OCI-LY1 (cell line): ENCODE results near the gene NEGR1.

Source experiments
- H2AFZ ChIP-seq: fragments of 200-600 bp; sonication (generic), shearing (Covaris generic); 2 replicates; pipeline ENCODE4 v1.6.0; 2014; ENCODE audit warnings: antibody characterized with exemption, mild to moderate bottlenecking, low read length
- H3F3A ChIP-seq: fragments of 200-600 bp; sonication (generic), shearing (Covaris generic); 2 replicates; pipeline ENCODE4 v1.6.0; 2014; ENCODE audit warnings: mild to moderate bottlenecking, antibody characterized with exemption, low read length, moderate library complexity; ENCODE audit not compliant: insufficient read depth
- H3K27ac ChIP-seq: fragments of 200-600 bp; sonication (generic); 2 replicates; pipeline ENCODE4 v1.5.1; 2014; ENCODE audit warnings: low read length, mixed run types, mild to moderate bottlenecking, low read depth; ENCODE audit not compliant: poor library complexity, severe bottlenecking
- H3K27me3 ChIP-seq: fragments of 200-600 bp; sonication (generic); 2 replicates; pipeline ENCODE4 v1.6.0; 2014; ENCODE audit warnings: antibody characterized with exemption, mild to moderate bottlenecking, low read length, moderate library complexity; ENCODE audit not compliant: insufficient read depth
- H3K36me3 ChIP-seq: fragments of 200-600 bp; sonication (generic); 2 replicates; pipeline ENCODE4 v1.6.1; 2014; ENCODE audit warnings: mild to moderate bottlenecking, antibody characterized with exemption, low read length, moderate library complexity, mixed read lengths; ENCODE audit not compliant: insufficient read depth
- H3K4me1 ChIP-seq: fragments of 200-600 bp; sonication (generic); 2 replicates; pipeline ENCODE4 v1.5.1; 2014; ENCODE audit warnings: mild to moderate bottlenecking, low read length, moderate library complexity; ENCODE audit not compliant: insufficient read depth, severe bottlenecking
- H3K4me2 ChIP-seq: fragments of 200-600 bp; sonication (generic), shearing (Covaris generic); 2 replicates; pipeline ENCODE4 v1.6.1; 2014; ENCODE audit warnings: low read length
- H3K4me3 ChIP-seq: fragments of 200-600 bp; sonication (generic); 2 replicates; pipeline ENCODE4 v1.5.1; 2014; ENCODE audit warnings: low read length, low read depth, mild to moderate bottlenecking, mixed read lengths; ENCODE audit not compliant: poor library complexity, severe bottlenecking
- H3K79me2 ChIP-seq: fragments of 200-600 bp; shearing (Covaris generic); 2 replicates; pipeline ENCODE4 v1.6.1; 2016; ENCODE audit warnings: mixed run types, low read length, mixed read lengths; ENCODE audit not compliant: insufficient read depth
- H3K9ac ChIP-seq: fragments of 200-600 bp; sonication (generic), shearing (Covaris generic); 2 replicates; pipeline ENCODE4 v1.6.1; 2014; ENCODE audit warnings: mild to moderate bottlenecking, low read length, mixed read lengths
- H3K9me2 ChIP-seq: fragments of 200-600 bp; sonication (generic), shearing (Covaris generic); 2 replicates; pipeline ENCODE4 v1.6.1; 2014; ENCODE audit warnings: low read depth, mild to moderate bottlenecking, low read length, mixed read lengths
- H3K9me3 ChIP-seq: fragments of 200-600 bp; shearing (Covaris generic); 2 replicates; pipeline ENCODE4 v1.6.1; 2014; ENCODE audit warnings: low read length, mixed read lengths
- H4K20me1 ChIP-seq: fragments of 200-600 bp; sonication (generic), shearing (Covaris generic); 2 replicates; pipeline ENCODE4 v1.6.0; 2016; ENCODE audit warnings: mild to moderate bottlenecking, low read length; ENCODE audit not compliant: insufficient read depth
- EZH2 ChIP-seq: fragments of 200-600 bp; sonication (generic), shearing (Covaris generic); IDR thresholded peaks from 2 replicates; pipeline ENCODE4 v1.8.0; 2017; ENCODE audit warnings: borderline replicate concordance, mixed run types, mild to moderate bottlenecking, antibody characterized with exemption, low read length, moderate library complexity, mixed read lengths
- TF ChIP-seq, protein P1 (sequence below): fragments of 200-600 bp; sonication (generic), shearing (Covaris generic); IDR thresholded peaks from 2 replicates; pipeline ENCODE4 v1.5.1; 2017; ENCODE audit warnings: mild to moderate bottlenecking, antibody characterized with exemption, low read length, moderate library complexity, mixed read lengths

Gene NEGR1

GRCh38 chr1:71488555-71489252 lies 793.6 kb downstream of the NEGR1 start:
- H4K20me1 ChIP-seq = no peaks in the 10 kb centered on the region
- H3K79me2 ChIP-seq = no peaks in the 10 kb centered on the region
- no peaks in the 10 kb centered on the region for H3K27me3 ChIP-seq
- TF ChIP-seq, protein P1, sequence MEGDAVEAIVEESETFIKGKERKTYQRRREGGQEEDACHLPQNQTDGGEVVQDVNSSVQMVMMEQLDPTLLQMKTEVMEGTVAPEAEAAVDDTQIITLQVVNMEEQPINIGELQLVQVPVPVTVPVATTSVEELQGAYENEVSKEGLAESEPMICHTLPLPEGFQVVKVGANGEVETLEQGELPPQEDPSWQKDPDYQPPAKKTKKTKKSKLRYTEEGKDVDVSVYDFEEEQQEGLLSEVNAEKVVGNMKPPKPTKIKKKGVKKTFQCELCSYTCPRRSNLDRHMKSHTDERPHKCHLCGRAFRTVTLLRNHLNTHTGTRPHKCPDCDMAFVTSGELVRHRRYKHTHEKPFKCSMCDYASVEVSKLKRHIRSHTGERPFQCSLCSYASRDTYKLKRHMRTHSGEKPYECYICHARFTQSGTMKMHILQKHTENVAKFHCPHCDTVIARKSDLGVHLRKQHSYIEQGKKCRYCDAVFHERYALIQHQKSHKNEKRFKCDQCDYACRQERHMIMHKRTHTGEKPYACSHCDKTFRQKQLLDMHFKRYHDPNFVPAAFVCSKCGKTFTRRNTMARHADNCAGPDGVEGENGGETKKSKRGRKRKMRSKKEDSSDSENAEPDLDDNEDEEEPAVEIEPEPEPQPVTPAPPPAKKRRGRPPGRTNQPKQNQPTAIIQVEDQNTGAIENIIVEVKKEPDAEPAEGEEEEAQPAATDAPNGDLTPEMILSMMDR = no peak
- no peak for TF ChIP-seq EZH2
- no peaks in the 10 kb centered on the region for H3F3A ChIP-seq
- no peaks in the 10 kb centered on the region for H3K4me1 ChIP-seq
- H3K4me3 ChIP-seq = no peak overlapping the region
- no peak overlapping the region for H3K27ac ChIP-seq
- no peaks in the 10 kb centered on the region for H3K9me2 ChIP-seq
- no peaks in the 10 kb centered on the region for H3K36me3 ChIP-seq
- H2AFZ ChIP-seq = no peak overlapping the region
- H3K9me3 ChIP-seq = no peaks in the 10 kb centered on the region
- no peak overlapping the region for H3K4me2 ChIP-seq
- no peak overlapping the region for H3K9ac ChIP-seq

DNA sequence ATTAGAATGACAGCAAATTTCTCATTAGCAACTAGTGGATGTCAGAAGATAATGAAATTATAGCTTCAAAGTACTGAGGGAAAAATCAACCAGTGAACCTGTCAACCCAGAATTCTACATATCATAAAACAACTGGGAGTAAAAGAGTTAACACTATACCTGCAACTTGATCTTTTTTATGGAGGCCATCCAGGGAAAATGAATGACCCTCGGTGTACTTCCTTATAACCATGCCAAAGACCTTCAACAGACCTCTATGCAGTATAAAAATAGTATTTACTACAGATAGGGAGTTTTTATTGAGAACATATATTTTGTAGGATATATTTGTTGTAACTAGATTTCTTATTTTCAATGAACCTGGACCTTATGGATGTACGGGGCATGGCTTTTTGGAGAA lies 809.0 kb downstream of the NEGR1 start:
- Histone ChIP-seq H3K9me3 (no peaks in the 10 kb centered on the region), H3K4me3 (no peak overlapping the region), H3F3A (no peaks in the 10 kb centered on the region), H2AFZ (no peak overlapping the region), H3K27me3 (no peaks in the 10 kb centered on the region), H3K9ac (no peak overlapping the region), H3K4me2 (no peak overlapping the region), H3K4me1 (no peaks in the 10 kb centered on the region), H3K27ac (no peak overlapping the region), H3K9me2 (no peaks in the 10 kb centered on the region), H3K79me2 (no peaks in the 10 kb centered on the region), H4K20me1 (no peaks in the 10 kb centered on the region), H3K36me3 (no peaks in the 10 kb centered on the region)
- TF ChIP-seq, protein P1 = no peak
- no peak for TF ChIP-seq EZH2

- H3K27me3 ChIP-seq = no peaks in the 10 kb centered on the region
- TF ChIP-seq EZH2 = no peak
- TF ChIP-seq, protein P1 = no peak
- H3K4me3 ChIP-seq = no peak overlapping the region
- no peaks in the 10 kb centered on the region for H3K9me2 ChIP-seq
- H3K4me1 ChIP-seq = no peaks in the 10 kb centered on the region
- H4K20me1 ChIP-seq = no peaks in the 10 kb centered on the region
- H3K9ac ChIP-seq = no peak overlapping the region
- no peak overlapping the region for H3K27ac ChIP-seq
- no peak overlapping the region for H2AFZ ChIP-seq
- no peaks in the 10 kb centered on the region for H3F3A ChIP-seq
- H3K79me2 ChIP-seq = no peaks in the 10 kb centered on the region
- H3K9me3 ChIP-seq = no peaks in the 10 kb centered on the region
- H3K4me2 ChIP-seq = no peak overlapping the region
- no peaks in the 10 kb centered on the region for H3K36me3 ChIP-seq
Measured at GRCh38 chr1:71465093-71465492, 817.2 kb downstream of the NEGR1 start.
